Measurements from ENCODE around the gene RANBP1. TPM values are rescaled to one million over a fixed set of nuclear protein-coding genes. Genes with fewer than 3 reads are reported as not detected.

The RANBP1 gene
- total and polyA plus RNA-seq, 2 of the 13 experiments (the other 11 are each of a cell fraction or from before 2014, with no cell fraction given) = 181 to 492 TPM

DNA sequence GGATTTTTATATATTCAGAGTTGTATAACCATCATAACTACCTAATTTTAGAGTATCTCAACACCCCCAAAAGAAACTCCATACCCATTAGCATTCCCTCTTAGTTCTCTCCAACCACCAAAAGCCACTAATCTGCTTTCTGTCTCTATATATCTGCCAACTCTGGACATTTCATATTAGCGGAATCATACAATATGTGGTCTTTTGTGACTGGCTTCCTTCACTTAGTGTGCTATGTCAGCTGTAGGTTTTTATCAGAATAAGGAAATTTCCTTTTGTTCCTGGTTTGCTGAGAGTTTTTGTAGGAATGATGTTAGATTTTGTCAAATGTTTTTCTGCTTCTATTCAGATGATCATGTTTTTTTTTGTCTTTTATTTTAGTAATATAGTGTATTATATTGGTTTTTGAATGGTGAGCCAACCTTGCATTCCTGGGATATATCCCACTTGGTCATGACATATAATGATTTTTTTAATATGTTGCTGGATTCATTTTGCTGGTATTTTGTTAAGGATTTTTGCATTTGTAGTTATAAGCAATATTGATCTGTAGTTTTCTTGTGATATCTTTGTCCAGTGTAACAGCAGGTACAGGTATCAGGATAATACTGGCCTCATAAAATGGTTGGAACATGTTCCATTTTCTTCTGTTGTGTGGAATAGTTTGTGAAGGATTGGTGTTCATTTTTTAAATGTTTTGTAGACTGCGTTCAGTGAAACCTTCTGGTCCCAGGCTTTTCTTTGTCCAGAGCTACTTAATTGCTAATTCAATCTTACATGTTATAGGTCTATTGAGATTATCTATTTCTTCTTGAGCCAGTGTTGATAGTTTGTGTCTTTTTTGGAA is 19.1 kb upstream of the RANBP1 start:
- no peak overlapping the region for H3K4me2 ChIP-seq (ENCODE audit: low read depth, low read length)
- H3K9me3 ChIP-seq (ENCODE audit: low read length) = no peaks in the 10 kb centered on the region
- H3K9ac ChIP-seq (ENCODE audit: insufficient read depth, low read depth, low read length) = no peak overlapping the region
- H3K27me3 ChIP-seq (ENCODE audit: control insufficient read depth in 1 of 2, insufficient read depth in 2 of 2, low read length in 2 of 2) = no peaks in the 10 kb centered on the region
- ChIA-PET POLR2A (no interaction called here), CTCF (ENCODE audit: low intra/inter-chr PET ratio, low total read pairs) (no interaction called here)
- TF ChIP-seq ZKSCAN8 (CRISPR knock-in tag; IDR thresholded peaks at IDR 0.05; ENCODE audit: borderline replicate concordance) = no peak
- no peak for TF ChIP-seq HNRNPUL1 (IDR thresholded peaks at IDR 0.05; ENCODE audit: low read depth, low read length)
- no peak for TF ChIP-seq ZNF703 (CRISPR knock-in tag; IDR thresholded peaks at IDR 0.05; ENCODE audit: borderline replicate concordance)
- no peak for TF ChIP-seq ETV5 (CRISPR knock-in tag; IDR thresholded peaks at IDR 0.05; ENCODE audit: borderline replicate concordance)
- no peak for TF ChIP-seq RAD21 (CRISPR knock-in tag; IDR thresholded peaks at IDR 0.05)
- intact Hi-C loops (cut with micrococcal nuclease; ENCODE audit: unreplicated experiment) = no loop called here
- FAIRE-seq (no peak), ATAC-seq (no peak), DNase-seq (ENCODE audit: low spot score) (no peak)
- H4K20me1 ChIP-seq (ENCODE audit: insufficient read depth, low read length) = no peaks in the 10 kb centered on the region
- H2AFZ ChIP-seq (ENCODE audit: low read length) = no peak overlapping the region
- peaks cover 38 to 89% of the 10 kb centered on the region in 2 experiments for H3K36me3 ChIP-seq (replicated peaks in 1 of 2; ENCODE audit: control insufficient read depth in 1 of 2, insufficient read depth in 2 of 2, low read length in 2 of 2)
- in situ Hi-C loops (cut with HindIII; ENCODE audit: extremely low pct_ligation_motif_present, low pct_unique_long_range_greater_than_20kb) = no loop called here
- WGBS (ENCODE audit: low lambda C conversion rate) = 99% methylated on average over 2 of the region's 2 CpGs
- H3K4me1 ChIP-seq (ENCODE audit: insufficient read depth, low read length) = peaks cover 4% of the 10 kb centered on the region; the same call in 1 of the 2 replicates
- H3K4me3 ChIP-seq (replicated peaks in 1 of 3; ENCODE audit: insufficient read depth in 1 of 3, low read depth in 2 of 3, low read length in 3 of 3) = no peak overlapping the region
- no peak overlapping the region for H3K27ac ChIP-seq (ENCODE audit: extremely low read length, insufficient read depth, low read length)
- H3K79me2 ChIP-seq (ENCODE audit: insufficient read depth, low read length) = peaks cover 13% of the 10 kb centered on the region
- no TSS peak for BruUV-seq (replicated peaks)

DNA sequence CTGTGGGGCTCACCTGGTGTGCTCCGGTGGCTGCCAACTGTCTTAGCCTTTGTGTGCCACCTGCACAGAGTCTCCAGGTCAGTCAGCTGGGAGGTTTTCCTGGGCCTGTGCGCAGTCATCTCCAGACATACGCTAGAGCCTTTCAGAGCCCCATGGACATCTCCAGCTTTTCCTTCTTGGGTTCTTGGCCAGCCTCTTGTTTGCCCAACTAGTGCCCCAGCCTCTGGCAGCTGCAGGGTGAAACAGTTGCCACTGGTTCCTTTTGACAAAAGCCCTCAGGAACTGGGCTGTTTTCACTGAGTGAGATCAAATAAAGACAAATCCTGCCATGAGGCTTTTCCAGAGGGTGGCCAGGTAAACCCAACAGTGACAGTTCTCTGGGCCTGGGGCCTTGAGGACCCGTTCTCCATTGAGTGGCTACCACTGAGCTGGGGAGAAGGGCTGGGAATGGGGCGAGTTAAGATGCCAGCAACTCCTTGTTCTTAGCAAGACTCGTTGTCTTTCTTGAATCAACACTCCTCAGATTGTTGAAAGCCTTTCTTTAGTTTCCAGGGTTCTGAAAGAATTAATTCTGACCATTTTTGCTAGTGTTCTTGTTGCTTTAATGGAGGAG is 16.7 kb upstream of the RANBP1 start:
- Histone ChIP-seq H4K20me1 (ENCODE audit: insufficient read depth, low read length) (no peaks in the 10 kb centered on the region), H3K79me2 (ENCODE audit: insufficient read depth, low read length) (peaks cover 22% of the 10 kb centered on the region), H3K27ac (ENCODE audit: extremely low read length, insufficient read depth, low read length) (no peak overlapping the region), H3K4me2 (ENCODE audit: low read depth, low read length) (no peak overlapping the region), H2AFZ (ENCODE audit: low read length) (no peak overlapping the region), H3K27me3 (ENCODE audit: control insufficient read depth in 1 of 2, insufficient read depth in 2 of 2, low read length in 2 of 2) (no peaks in the 10 kb centered on the region), H3K36me3 (replicated peaks in 1 of 2; ENCODE audit: control insufficient read depth in 1 of 2, insufficient read depth in 2 of 2, low read length in 2 of 2) (peaks cover 29 to 89% of the 10 kb centered on the region in 2 experiments), H3K4me3 (replicated peaks in 1 of 3; ENCODE audit: insufficient read depth in 1 of 3, low read depth in 2 of 3, low read length in 3 of 3) (no peak overlapping the region), H3K9me3 (ENCODE audit: low read length) (no peaks in the 10 kb centered on the region), H3K4me1 (ENCODE audit: insufficient read depth, low read length) (peaks cover 8% of the 10 kb centered on the region; the same call in 1 of the 2 replicates), H3K9ac (ENCODE audit: insufficient read depth, low read depth, low read length) (no peak overlapping the region)
- DNase-seq (ENCODE audit: low spot score) (no peak), ATAC-seq (no peak), FAIRE-seq (no peak)
- intact Hi-C loops (cut with micrococcal nuclease; ENCODE audit: unreplicated experiment) = no loop called here
- POLR2A ChIA-PET = no interaction called here
- no TSS peak for BruUV-seq (replicated peaks)
- in situ Hi-C loops (cut with HindIII; ENCODE audit: extremely low pct_ligation_motif_present, low pct_unique_long_range_greater_than_20kb) = no loop called here
- 98% methylated on average over 5 of the region's 6 CpGs for WGBS (ENCODE audit: low lambda C conversion rate)
- CTCF ChIA-PET (ENCODE audit: low intra/inter-chr PET ratio, low total read pairs) = no interaction called here
- TF ChIP-seq ZNF792 (CRISPR knock-in tag; IDR thresholded peaks at IDR 0.05) (no peak), ZSCAN29 (CRISPR knock-in tag; conservative IDR thresholded peaks at IDR 0.05) (no peak), CREB1 (IDR thresholded peaks at IDR 0.05) (no peak), CREB1 (CRISPR knock-in tag; IDR thresholded peaks at IDR 0.05) (no peak), FOXA3 (CRISPR knock-in tag; IDR thresholded peaks at IDR 0.05) (no peak), PHF8 (CRISPR knock-in tag; IDR thresholded peaks at IDR 0.05) (no peak), ZKSCAN8 (CRISPR knock-in tag; IDR thresholded peaks at IDR 0.05; ENCODE audit: borderline replicate concordance) (no peak), ZNF776 (CRISPR knock-in tag; IDR thresholded peaks at IDR 0.05) (no peak)
- TF ChIP-seq, protein P1, sequence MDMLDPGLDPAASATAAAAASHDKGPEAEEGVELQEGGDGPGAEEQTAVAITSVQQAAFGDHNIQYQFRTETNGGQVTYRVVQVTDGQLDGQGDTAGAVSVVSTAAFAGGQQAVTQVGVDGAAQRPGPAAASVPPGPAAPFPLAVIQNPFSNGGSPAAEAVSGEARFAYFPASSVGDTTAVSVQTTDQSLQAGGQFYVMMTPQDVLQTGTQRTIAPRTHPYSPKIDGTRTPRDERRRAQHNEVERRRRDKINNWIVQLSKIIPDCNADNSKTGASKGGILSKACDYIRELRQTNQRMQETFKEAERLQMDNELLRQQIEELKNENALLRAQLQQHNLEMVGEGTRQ (IDR thresholded peaks at IDR 0.05; ENCODE audit: low read depth, low read length) = no peak
- TF ChIP-seq, protein P1 (CRISPR knock-in tag; IDR thresholded peaks at IDR 0.05; ENCODE audit: borderline replicate concordance) = no peak
- TF ChIP-seq, protein P2, sequence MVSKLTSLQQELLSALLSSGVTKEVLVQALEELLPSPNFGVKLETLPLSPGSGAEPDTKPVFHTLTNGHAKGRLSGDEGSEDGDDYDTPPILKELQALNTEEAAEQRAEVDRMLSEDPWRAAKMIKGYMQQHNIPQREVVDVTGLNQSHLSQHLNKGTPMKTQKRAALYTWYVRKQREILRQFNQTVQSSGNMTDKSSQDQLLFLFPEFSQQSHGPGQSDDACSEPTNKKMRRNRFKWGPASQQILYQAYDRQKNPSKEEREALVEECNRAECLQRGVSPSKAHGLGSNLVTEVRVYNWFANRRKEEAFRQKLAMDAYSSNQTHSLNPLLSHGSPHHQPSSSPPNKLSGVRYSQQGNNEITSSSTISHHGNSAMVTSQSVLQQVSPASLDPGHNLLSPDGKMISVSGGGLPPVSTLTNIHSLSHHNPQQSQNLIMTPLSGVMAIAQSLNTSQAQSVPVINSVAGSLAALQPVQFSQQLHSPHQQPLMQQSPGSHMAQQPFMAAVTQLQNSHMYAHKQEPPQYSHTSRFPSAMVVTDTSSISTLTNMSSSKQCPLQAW (CRISPR knock-in tag; IDR thresholded peaks at IDR 0.05) = no peak
